GM20000 (cell line): ENCODE results near the gene ARHGEF12.

Experiments
- DNase-seq: peaks from one replicate; pipeline ENCODE4 v3.0.0; 2012; ENCODE audit warnings: low spot score
- CTCF ChIP-seq: IDR thresholded peaks from 2 replicates; pipeline ENCODE4 v1.5.1; 2012; ENCODE audit warnings: mild to moderate bottlenecking, control low read depth; ENCODE audit errors: extremely low read depth, missing control alignments

Gene ARHGEF12

GRCh38 chr11:120354779-120355178 is 18.6 kb downstream of the ARHGEF12 start:
- DNase-seq, result no peak
- TF ChIP-seq CTCF, result no peak

GRCh38 chr11:120357620-120358019 is 21.4 kb downstream of the ARHGEF12 start:
- TF ChIP-seq CTCF, result no peak
- DNase-seq, result no peak

GRCh38 chr11:120358729-120359128 is 22.5 kb downstream of the ARHGEF12 start:
- DNase-seq, result no peak

GRCh38 chr11:120363436-120363835 is 27.2 kb downstream of the ARHGEF12 start:
- TF ChIP-seq CTCF, result no peak
- DNase-seq, result no peak

More at GRCh38 chr11:120358729-120359128, 22.5 kb downstream of the ARHGEF12 start:
- no peak for TF ChIP-seq CTCF

- TF ChIP-seq CTCF, result no peak
- no peak for DNase-seq
Observed at GRCh38 chr11:120365512-120365911, 29.3 kb downstream of the ARHGEF12 start.

- no peak for DNase-seq
- TF ChIP-seq CTCF, result no peak
Observed at GRCh38 chr11:120372296-120372695, 36.1 kb downstream of the ARHGEF12 start.

GRCh38 chr11:120375076-120375475 is 38.9 kb downstream of the ARHGEF12 start:
- no peak for DNase-seq

More at GRCh38 chr11:120375076-120375475, 38.9 kb downstream of the ARHGEF12 start:
- no peak for TF ChIP-seq CTCF
